Measurements from ENCODE around the gene LPP.
"Not testable (repeated sequence)": the region's sequence is repeated elsewhere in the genome, so short reads cannot be mapped to it uniquely, and the experiment has no call there.

The LPP gene

GRCh38 chr3:188584958-188585689, 431.2 kb downstream of the LPP start:
- no peak for DNase-seq (ENCODE audit: low spot score)

- no peak for DNase-seq (ENCODE audit: low spot score)
These were observed 435.1 kb downstream of the LPP start for GRCh38 chr3:188589071-188589470.

- DNase-seq (ENCODE audit: low spot score): no peak
These were observed 435.8 kb downstream of the LPP start for GRCh38 chr3:188589771-188590170.

DNA sequence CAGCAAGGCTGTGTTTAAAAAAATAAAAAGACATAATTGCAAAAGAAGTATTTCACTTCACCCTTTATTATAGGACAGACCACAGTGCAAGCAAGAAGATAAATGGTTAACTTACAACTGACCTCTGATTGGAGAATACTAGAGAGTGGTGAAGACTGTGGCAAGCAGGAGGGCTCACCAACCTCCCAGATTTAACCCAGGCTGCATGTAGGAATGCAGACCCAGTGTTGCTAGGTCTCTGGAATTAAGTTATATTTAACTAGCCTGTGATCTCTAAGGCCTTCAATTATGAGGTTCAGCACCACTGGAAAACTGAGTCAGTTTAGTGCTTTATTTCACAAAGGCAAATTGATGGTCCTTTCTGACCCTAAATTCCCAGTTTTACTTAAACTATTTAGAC, 436.6 kb downstream of the LPP start:
- no peak for DNase-seq (ENCODE audit: low spot score)

- DNase-seq (ENCODE audit: low spot score): no peak
These were observed 440.2 kb downstream of the LPP start for GRCh38 chr3:188594139-188594538.

- DNase-seq (ENCODE audit: low spot score): no peak
These were observed 442.0 kb downstream of the LPP start for GRCh38 chr3:188595890-188596376.

DNA sequence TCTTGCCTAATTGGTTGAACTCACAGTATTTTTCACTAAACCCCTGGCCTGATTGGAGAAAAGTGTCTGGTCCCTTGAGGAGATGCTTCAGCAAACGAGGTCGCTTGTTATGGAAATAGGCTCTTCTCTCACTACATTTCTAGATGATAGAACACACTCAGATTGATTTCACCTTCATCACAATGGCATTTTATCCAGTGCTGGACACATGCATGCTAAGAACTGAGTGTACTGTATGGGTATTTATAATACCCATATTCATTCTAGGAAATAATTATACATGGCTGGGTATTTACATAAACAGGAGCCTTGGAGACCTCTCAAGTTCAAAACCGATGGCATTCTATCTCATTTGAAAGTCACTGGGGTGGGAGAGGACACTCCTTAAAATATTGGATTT, 444.9 kb downstream of the LPP start:
- no peak for DNase-seq (ENCODE audit: low spot score)

GRCh38 chr3:188602111-188602510, 448.2 kb downstream of the LPP start:
- no peak for DNase-seq (ENCODE audit: low spot score)

DNA sequence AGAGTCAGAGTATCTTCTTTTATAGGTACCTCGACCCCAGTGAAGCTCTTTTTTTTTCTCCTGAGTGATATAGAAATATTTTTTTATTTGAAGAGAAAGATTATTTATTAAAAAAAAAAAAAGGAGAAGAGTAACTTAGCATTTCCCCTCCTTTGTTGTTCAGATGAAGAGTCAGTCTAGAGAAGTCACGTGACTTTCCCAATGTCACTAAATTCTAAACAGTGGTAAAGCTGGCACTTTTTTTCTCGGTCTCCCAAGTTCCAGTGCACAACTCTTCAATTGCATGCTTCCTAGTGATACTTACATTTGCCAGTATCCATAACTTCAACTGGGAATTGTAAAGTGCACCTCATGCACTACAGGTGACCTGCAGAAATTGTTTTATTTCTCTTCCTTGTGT, 448.7 kb downstream of the LPP start:
- no peak for DNase-seq (ENCODE audit: low spot score)

GRCh38 chr3:188604651-188605050, 450.7 kb downstream of the LPP start:
- DNase-seq (ENCODE audit: low spot score): no peak

GRCh38 chr3:188605231-188605630, 451.3 kb downstream of the LPP start:
- DNase-seq (ENCODE audit: low spot score): no peak

DNA sequence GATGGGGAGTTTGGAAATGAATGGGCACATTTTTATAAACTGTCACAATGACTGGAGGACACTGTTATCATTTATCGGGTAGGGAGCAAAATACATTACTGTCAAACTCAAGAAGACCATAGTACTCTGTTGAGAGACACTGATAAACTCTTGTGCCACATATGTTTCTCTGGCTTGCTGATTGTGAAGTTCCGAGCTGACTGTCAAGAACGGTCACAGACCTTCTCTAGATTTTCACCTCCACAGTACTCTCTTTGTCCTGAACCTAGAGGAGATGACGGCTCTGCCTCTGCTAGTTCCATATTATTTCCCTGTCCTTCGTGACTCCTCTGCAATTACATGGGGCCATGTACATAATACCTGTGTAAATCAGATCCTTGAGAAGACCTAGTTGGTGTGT, 451.9 kb downstream of the LPP start:
- DNase-seq (ENCODE audit: low spot score): no peak

DNA sequence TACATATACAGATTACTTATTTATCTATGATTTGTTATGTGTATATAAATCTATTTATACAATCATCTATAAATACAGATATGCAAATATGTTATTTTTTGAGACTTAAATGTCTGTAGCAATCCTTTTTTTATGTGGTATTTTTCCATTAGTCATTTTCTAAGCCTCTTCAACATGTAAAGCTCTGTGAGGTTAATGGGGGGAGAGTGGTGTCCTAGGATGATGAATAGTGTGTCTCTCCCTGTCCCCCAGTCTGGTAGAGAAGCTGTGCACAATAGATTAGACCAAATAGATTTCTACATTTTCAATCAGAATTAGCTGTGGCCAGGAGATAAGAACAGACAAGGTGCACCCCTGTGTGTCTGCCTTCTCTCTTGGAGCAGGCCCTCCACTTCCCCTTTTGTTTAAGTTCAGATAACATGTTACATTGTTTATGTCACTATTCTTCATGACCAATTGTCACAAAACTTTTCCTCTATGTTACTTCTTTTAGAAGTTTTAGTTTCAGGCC, 453.9 kb downstream of the LPP start:
- no peak for DNase-seq (ENCODE audit: low spot score)

DNA sequence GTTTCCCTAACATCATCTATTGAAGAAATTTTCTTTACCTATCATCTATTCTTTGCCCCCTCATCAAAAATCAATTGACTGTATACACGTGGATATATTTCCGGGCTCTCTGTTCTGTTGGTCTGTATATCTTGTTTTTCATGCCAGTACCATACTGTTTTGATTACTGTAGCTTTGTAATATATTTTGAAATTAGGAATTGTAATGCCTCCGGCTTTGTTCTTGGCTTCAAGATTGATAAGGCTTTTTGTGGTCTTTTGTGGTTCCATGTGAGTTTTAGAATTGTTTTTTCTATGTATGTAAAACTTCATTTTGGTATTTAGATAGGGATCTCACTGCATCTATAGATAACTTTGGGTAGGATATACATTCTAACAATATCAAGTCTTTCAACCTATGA, 454.4 kb downstream of the LPP start:
- no peak for DNase-seq (ENCODE audit: low spot score)

GRCh38 chr3:188613721-188614120, 459.8 kb downstream of the LPP start:
- not testable (repeated sequence) for DNase-seq (ENCODE audit: low spot score)

DNA sequence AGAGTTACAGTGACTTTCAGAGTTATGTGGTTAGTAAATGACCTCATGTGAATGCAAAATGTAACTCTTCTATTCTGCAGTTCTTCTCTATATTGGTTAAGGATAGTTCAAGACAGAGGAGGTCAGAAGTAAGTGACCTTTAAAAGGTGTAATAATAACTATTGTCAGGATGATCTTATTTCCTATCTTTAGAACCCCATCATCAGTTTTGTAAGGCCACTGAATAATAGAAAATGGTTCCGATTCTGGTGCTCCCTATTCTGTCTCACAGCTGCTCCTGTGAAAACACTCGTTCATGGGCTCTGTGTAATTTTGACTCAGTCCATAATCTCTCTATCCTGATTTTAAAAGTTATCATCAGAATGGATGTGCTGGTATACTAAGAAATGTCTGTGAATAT, 463.3 kb downstream of the LPP start:
- no peak for DNase-seq (ENCODE audit: low spot score)

GRCh38 chr3:188617988-188618701, 464.2 kb downstream of the LPP start:
- DNase-seq (ENCODE audit: low spot score): no peak

GRCh38 chr3:188620752-188621151, 466.8 kb downstream of the LPP start:
- no peak for DNase-seq (ENCODE audit: low spot score)

DNA sequence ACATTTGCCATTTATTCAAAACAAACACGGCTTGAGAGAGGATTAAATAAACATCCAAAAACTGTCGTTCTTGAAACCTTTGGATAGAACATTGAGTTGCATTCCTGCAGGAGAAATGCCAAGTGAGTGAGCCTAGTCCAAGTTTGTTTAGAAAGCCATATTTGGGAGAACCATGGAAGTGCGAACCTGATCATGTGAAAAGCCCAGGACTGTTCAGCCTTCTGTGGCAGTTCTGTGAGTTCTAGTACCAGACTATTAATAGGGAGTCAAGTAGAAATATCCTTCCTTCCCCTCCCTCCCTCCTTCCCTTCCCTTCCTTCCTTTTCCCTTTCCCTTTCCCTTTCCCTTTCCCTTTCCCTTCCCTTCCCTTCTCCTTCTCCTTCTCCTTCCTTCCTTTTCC, 470.4 kb downstream of the LPP start:
- no peak for DNase-seq (ENCODE audit: low spot score)

- DNase-seq (ENCODE audit: low spot score): no peak
These were observed 470.9 kb downstream of the LPP start for GRCh38 chr3:188624828-188625227.

DNA sequence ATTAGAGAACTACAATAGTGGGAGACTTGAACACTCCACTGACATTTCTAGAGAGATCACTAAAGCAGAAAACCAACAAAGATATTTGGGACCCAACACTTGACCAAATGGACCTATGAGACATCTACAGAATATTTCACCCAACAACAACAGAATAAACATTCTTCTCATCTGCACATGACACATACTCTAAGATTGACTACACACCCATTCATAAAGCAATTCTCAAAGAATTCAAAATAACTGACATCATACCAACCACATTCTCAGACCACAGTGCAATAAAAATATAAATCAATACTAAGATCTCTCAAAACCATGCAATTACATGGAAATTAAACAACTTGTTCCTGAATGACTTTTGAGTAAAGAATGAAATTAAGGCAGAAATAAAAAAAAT, 473.7 kb downstream of the LPP start:
- DNase-seq (ENCODE audit: low spot score): no peak

GRCh38 chr3:188631291-188632010, 477.5 kb downstream of the LPP start:
- no peak for DNase-seq (ENCODE audit: low spot score)

DNA sequence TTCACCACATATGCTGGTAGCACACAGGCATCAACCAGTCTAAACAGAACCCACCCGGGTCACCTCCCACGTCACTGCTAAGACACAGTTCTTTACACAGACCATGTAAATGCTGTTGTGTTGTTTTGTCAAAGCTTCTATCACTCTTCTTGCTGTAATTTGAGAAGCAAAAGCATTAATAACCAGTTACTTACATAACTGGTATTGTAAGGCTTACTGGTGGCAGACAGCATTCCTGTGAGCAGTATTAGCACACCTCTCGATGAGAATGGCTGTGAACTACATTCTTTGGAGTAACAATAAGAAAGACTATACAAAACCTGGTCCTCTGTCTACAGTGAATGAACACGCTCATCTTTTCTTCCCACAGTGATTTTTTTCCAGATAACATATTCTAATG, 479.2 kb downstream of the LPP start:
- DNase-seq (ENCODE audit: low spot score): no peak

Data from left forelimb (tissue), 1 donor.